K562 (cell line): ENCODE measurements around the gene ZKSCAN3. TPM values are rescaled to one million over a fixed set of nuclear protein-coding genes. Genes with fewer than 3 reads are reported as not detected.

Experiments
- ATAC-seq: fragments of 200-7000 bp; cut with Tn5 transposase; 3 replicates; pipeline ENCODE4 v1.9.1; 2020; ENCODE audit warnings: moderate library complexity
- BruUV-seq: library from RNA; stranded (reverse); fragments of 400-500 nt; replicated peaks from 2 replicates; lab custom pipeline; 2021; lab: Mats Ljungman, UMichigan
- CTCF ChIA-PET: fragments of 300-600 bp; formaldehyde crosslinking; extraction: SDS; loops from one replicate; lab custom pipeline; 2021; ENCODE audit warnings: low intra/inter-chr PET ratio; lab: Yijun Ruan, JAX
- POLR2A ChIA-PET: fragments of 300-600, 350-650 bp; sonication (Branson Sonifier 250); formaldehyde crosslinking; extraction: SDS; loops from one replicate; lab custom pipeline; 2021; ENCODE audit warnings: antibody characterized with exemption, inconsistent platforms; lab: Yijun Ruan, JAX
- DNase-seq, 4 experiments: peaks; one replicate each; pipeline versions ENCODE4 v3.0.0 to v3.0.0-alpha.2; 2011 to 2018; ENCODE audit warnings: low spot score in 3 of 4, mixed read lengths in 3 of 4; ENCODE audit errors: extremely low read depth in 1 of 4
- FAIRE-seq: peaks from 2 replicates; lab custom pipeline; 2011; peaks lifted over from hg19 to GRCh38; lab: Jason Lieb, UNC
- H2AFZ ChIP-seq: 2 replicates; pipeline ENCODE4 v1.6.0; 2011; ENCODE audit warnings: low read depth, low read length, control low read depth, inconsistent platforms
- H3K27ac ChIP-seq: fragments of 200-600 bp; 3 replicates; pipeline ENCODE4 v1.8.0; 2011; ENCODE audit warnings: low read depth, mild to moderate bottlenecking, control low read depth, inconsistent platforms, low read length, moderate library complexity, mixed read lengths; ENCODE audit errors: extremely low read depth
- H3K27me3 ChIP-seq, 2 experiments: fragments of 300-600 bp in 1 of 2; 2 replicates in 1 of 2; 3 replicates in 1 of 2; pipeline versions ENCODE4 v1.6.0 to v1.8.0; 2011; ENCODE audit warnings: inconsistent platforms in 2 of 2, low read length in 2 of 2, mild to moderate bottlenecking in 1 of 2, mixed read lengths in 1 of 2, moderate library complexity in 1 of 2; ENCODE audit not compliant: control insufficient read depth in 2 of 2, insufficient read depth in 2 of 2
- H3K36me3 ChIP-seq: fragments of 300-600 bp; 3 replicates; pipeline ENCODE4 v1.8.0; 2011; ENCODE audit warnings: mild to moderate bottlenecking, low read length, inconsistent platforms; ENCODE audit not compliant: control insufficient read depth, insufficient read depth
- H3K4me1 ChIP-seq, 2 experiments: fragments of 200-600 bp in 1 of 2; replicated peaks in 1 of 2; 2 replicates in 1 of 2; 3 replicates in 1 of 2; pipeline versions ENCODE4 v1.5.1 to v1.8.0; 2011; ENCODE audit warnings: inconsistent platforms in 2 of 2, low read length in 2 of 2, mild to moderate bottlenecking in 1 of 2, mixed read lengths in 1 of 2, moderate library complexity in 1 of 2; ENCODE audit not compliant: control insufficient read depth in 2 of 2, insufficient read depth in 2 of 2
- H3K4me2 ChIP-seq: 2 replicates; pipeline ENCODE4 v1.6.1; 2011; ENCODE audit warnings: low read length, control low read depth, inconsistent platforms, mixed read lengths; ENCODE audit not compliant: insufficient read depth
- H3K4me3 ChIP-seq: fragments of 200-600 bp; sonication (generic), shearing (Covaris generic); 2 replicates; pipeline ENCODE4 v1.5.1; 2016; ENCODE audit warnings: control low read depth, inconsistent platforms
- H3K79me2 ChIP-seq: fragments of 200-600 bp; 3 replicates; pipeline ENCODE4 v1.8.0; 2011; ENCODE audit warnings: low read length, inconsistent platforms; ENCODE audit not compliant: control insufficient read depth, insufficient read depth
- H3K9ac ChIP-seq, 2 experiments: 2 replicates each; pipeline versions ENCODE4 v1.6.0 to v1.6.1; 2011; ENCODE audit warnings: low read depth in 2 of 2, low read length in 2 of 2, control low read depth in 1 of 2, inconsistent platforms in 1 of 2, mild to moderate bottlenecking in 1 of 2, mixed read lengths in 1 of 2; ENCODE audit not compliant: insufficient read depth in 1 of 2
- H3K9me1 ChIP-seq: one replicate; pipeline ENCODE4 v1.6.0; 2011; ENCODE audit warnings: inconsistent platforms, mild to moderate bottlenecking, low read length, moderate library complexity; ENCODE audit not compliant: control insufficient read depth, insufficient read depth
- H3K9me3 ChIP-seq: replicated peaks from 2 replicates; pipeline ENCODE4 v1.5.1; 2011; ENCODE audit warnings: low read depth, low read length, inconsistent platforms; ENCODE audit not compliant: control insufficient read depth, insufficient read depth
- H4K20me1 ChIP-seq: replicated peaks from 2 replicates; pipeline ENCODE4 v1.6.1; 2011; ENCODE audit warnings: low read length, inconsistent platforms, mixed read lengths; ENCODE audit not compliant: control insufficient read depth, insufficient read depth
- ARID1B ChIP-seq: fragments of 450-650 bp; IDR thresholded peaks from 2 replicates; pipeline ENCODE4 v1.6.1; 2016; ENCODE audit warnings: antibody characterized with exemption, mild to moderate bottlenecking, inconsistent platforms
- CXXC5 ChIP-seq: fragments of 250-450 bp; sonication (Bioruptor Pico); IDR thresholded peaks from 2 replicates; pipeline ENCODE4 v1.8.0; 2022; ENCODE audit warnings: inconsistent platforms, mild to moderate bottlenecking, moderate library complexity
- EGR1 ChIP-seq: fragments of 450-650 bp; conservative IDR thresholded peaks from 2 replicates; pipeline ENCODE4 v1.6.1; 2017; ENCODE audit warnings: mild to moderate bottlenecking
- ELF1 ChIP-seq: fragments of 200-800 bp; sonication (Bioruptor generic); IDR thresholded peaks from 2 replicates; pipeline ENCODE4 v1.6.1; 2016; ENCODE audit warnings: missing genetic modification characterization, missing compliant biosample characterization
- HSF4 ChIP-seq: fragments of 250-450 bp; sonication (Bioruptor Pico); IDR thresholded peaks from 2 replicates; pipeline ENCODE4 v2.1.2; 2022; ENCODE audit warnings: mild to moderate bottlenecking, moderate library complexity, borderline replicate concordance
- NELFE ChIP-seq: IDR thresholded peaks from 2 replicates; pipeline ENCODE4 v1.6.1; 2011; ENCODE audit warnings: mild to moderate bottlenecking; ENCODE audit not compliant: insufficient read depth, insufficient read length
- PHTF2 ChIP-seq: fragments of 250-450 bp; sonication (Bioruptor Pico); IDR thresholded peaks from 2 replicates; pipeline ENCODE4 v1.5.0; 2021; ENCODE audit warnings: mild to moderate bottlenecking
- POLR2G ChIP-seq: fragments of 200-400 bp; formaldehyde crosslinking; IDR thresholded peaks from 2 replicates; pipeline ENCODE4 v1.6.1; 2017; ENCODE audit warnings: low read depth, mild to moderate bottlenecking, antibody characterized with exemption, low read length, moderate library complexity
- SMAD3 ChIP-seq: fragments of 450-650 bp; formaldehyde crosslinking; conservative IDR thresholded peaks from 2 replicates; pipeline ENCODE4 v1.4.0; 2020; ENCODE audit warnings: mild to moderate bottlenecking
- STAT5A ChIP-seq: IDR thresholded peaks from 2 replicates; pipeline ENCODE4 v1.6.1; 2012; ENCODE audit warnings: low read length, inconsistent platforms, borderline replicate concordance
- THRA ChIP-seq: fragments of 450-650 bp; IDR thresholded peaks from 2 replicates; pipeline ENCODE4 v1.6.1; 2017; ENCODE audit warnings: mild to moderate bottlenecking, moderate library complexity
- ZNF143 ChIP-seq: sonication (generic); formaldehyde crosslinking; IDR thresholded peaks from 2 replicates; pipeline ENCODE4 v1.9.0; 2022; ENCODE audit warnings: mild to moderate bottlenecking, missing genetic modification reagents
- ZNF175 ChIP-seq: fragments of 200-800 bp; sonication (Bioruptor generic); IDR thresholded peaks from 2 replicates; pipeline ENCODE4 v1.6.1; 2016; ENCODE audit warnings: low read depth, mild to moderate bottlenecking, missing genetic modification characterization, missing compliant biosample characterization
- ZNF24 ChIP-seq: fragments of 450-650 bp; IDR thresholded peaks from 2 replicates; pipeline ENCODE4 v1.6.1; 2016
- ZNF511 ChIP-seq: sonication (generic); formaldehyde crosslinking; IDR thresholded peaks from 2 replicates; pipeline ENCODE4 v1.8.0; 2022; ENCODE audit warnings: mild to moderate bottlenecking, missing genetic modification reagents
- WGBS: fragments of 100-300 bp; shearing (Covaris generic); methylation state at CpG from one replicate; pipeline ENCODE4 v1.1.6; 2016; ENCODE audit warnings: low coverage, mixed read lengths; ENCODE audit not compliant: insufficient coverage; ENCODE audit errors: missing lambda C conversion rate; 5-methylcytosine and 5-hydroxymethylcytosine counted together
- in situ Hi-C: fragments of 300-500 bp; cut with MboI; formaldehyde crosslinking; loops from 4 replicates; pipeline ENCODE4 v1.15.0; 2018; ENCODE audit warnings: inconsistent platforms, mixed read lengths
- intact Hi-C: fragments of 100-400 bp; cut with micrococcal nuclease; formaldehyde crosslinking; loops from 2 replicates; pipeline ENCODE4 v1.14.2; 2022
- polyA plus RNA-seq, 8 experiments: library from polyadenylated mRNA; depleted of rRNA in 4 of 8; stranded (reverse) in 5 of 8; unstranded in 3 of 8; fragments of >200 nt; fragmentation: Nextera tagmentation in 2 of 8; fragmentation: Illumina TruSeq in 1 of 8; extraction: Ambion mirVana in 2 of 8; extraction: Trizol in 1 of 8; gene quantifications; 2 replicates each; pipeline versions ENCODE4 v1.2.1 to v1.2.3, GENCODE V29; 2011 to 2014; ENCODE audit warnings: inconsistent platforms in 1 of 8, missing spikeins in 1 of 8
- total RNA-seq, 7 experiments: library from RNA; depleted of rRNA in 6 of 7; stranded (reverse); fragments of >200 nt in 6 of 7; fragmentation: Illumina TruSeq in 2 of 7; extraction: Trizol in 2 of 7; gene quantifications; 2 replicates each; pipeline versions ENCODE4 v1.2.1 to v1.2.3, GENCODE V29; 2011 to 2021; ENCODE audit warnings: low replicate concordance in 1 of 7
- TF ChIP-seq, protein P1 (sequence below), 2 experiments: IDR thresholded peaks; 2 replicates each; pipeline ENCODE4 v1.6.1; 2012; ENCODE audit warnings: improper control_type of control experiment in 2 of 2, low read depth in 2 of 2, low read length in 2 of 2, borderline replicate concordance in 1 of 2

ZKSCAN3 gene
- total and polyA plus RNA-seq, 9 of the 15 experiments (the other 6 are each of a cell fraction or from before 2014, with no cell fraction given) = 3.0 to 12.4 (median 10.2) TPM

- TF ChIP-seq, protein P1, sequence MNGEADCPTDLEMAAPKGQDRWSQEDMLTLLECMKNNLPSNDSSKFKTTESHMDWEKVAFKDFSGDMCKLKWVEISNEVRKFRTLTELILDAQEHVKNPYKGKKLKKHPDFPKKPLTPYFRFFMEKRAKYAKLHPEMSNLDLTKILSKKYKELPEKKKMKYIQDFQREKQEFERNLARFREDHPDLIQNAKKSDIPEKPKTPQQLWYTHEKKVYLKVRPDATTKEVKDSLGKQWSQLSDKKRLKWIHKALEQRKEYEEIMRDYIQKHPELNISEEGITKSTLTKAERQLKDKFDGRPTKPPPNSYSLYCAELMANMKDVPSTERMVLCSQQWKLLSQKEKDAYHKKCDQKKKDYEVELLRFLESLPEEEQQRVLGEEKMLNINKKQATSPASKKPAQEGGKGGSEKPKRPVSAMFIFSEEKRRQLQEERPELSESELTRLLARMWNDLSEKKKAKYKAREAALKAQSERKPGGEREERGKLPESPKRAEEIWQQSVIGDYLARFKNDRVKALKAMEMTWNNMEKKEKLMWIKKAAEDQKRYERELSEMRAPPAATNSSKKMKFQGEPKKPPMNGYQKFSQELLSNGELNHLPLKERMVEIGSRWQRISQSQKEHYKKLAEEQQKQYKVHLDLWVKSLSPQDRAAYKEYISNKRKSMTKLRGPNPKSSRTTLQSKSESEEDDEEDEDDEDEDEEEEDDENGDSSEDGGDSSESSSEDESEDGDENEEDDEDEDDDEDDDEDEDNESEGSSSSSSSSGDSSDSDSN (IDR thresholded peaks at IDR 0.05; ENCODE audit: borderline replicate concordance in 1 of 2, low read depth in 2 of 2, low read length in 2 of 2) = no peak
- no peak for TF ChIP-seq ARID1B
- TF ChIP-seq NELFE = no peak
- 0 out of 2 replicates have a peak, but pooled peaks have one; percentile 33 for TF ChIP-seq SMAD3 (CRISPR knock-in tag)
- peak; percentile 54 for TF ChIP-seq CXXC5
Measured at GRCh38 chr6:28355743-28356665, 6.3 kb downstream of the ZKSCAN3 start (continued).

GRCh38 chr6:28356666-28357020 is 6.9 kb downstream of the ZKSCAN3 start:
- H3K9me3 ChIP-seq = no peaks in the 10 kb centered on the region; the same call in 1 of the 2 replicates
- in situ Hi-C loops = loop anchor here (5.0 kb wide), 1 partner anchor 219 kb away; no protein-coding TSS in a partner anchor
- no peaks in the 10 kb centered on the region; a peak in 1 of 5 replicates for H3K27me3 ChIP-seq
- BruUV-seq = no TSS peak
- H3K27ac ChIP-seq = peak overlapping the region; percentile 76; the same call in 2 of the 3 replicates
- H3K9me1 ChIP-seq = no peaks in the 10 kb centered on the region
- no peak for ATAC-seq
- intact Hi-C loops = loop anchor here (1.0 to 10.0 kb wide), 4 partner anchors 220 to 522 kb away; a partner anchor contains a TSS
- peak overlapping the region; percentile 95 for H3K4me2 ChIP-seq
- H3K4me1 ChIP-seq = peaks cover 41 to 48% of the 10 kb centered on the region in 2 experiments
- no peaks in the 10 kb centered on the region for H4K20me1 ChIP-seq
- H3K36me3 ChIP-seq = peaks cover 30% of the 10 kb centered on the region
- ChIA-PET POLR2A (interaction anchor here (0.6 to 5.3 kb wide), 30 partner anchors 9 to 729 kb away, joined by 3 to 80 read pairs (median 4); partner anchors contain the start of genes PGBD1, ZKSCAN8, ZSCAN26 and ZSCAN31), CTCF (interaction anchor here (0.6 to 1.7 kb wide), 5 partner anchors 133 to 1167 kb away, joined by 3 to 12 read pairs (median 3); no protein-coding TSS in a partner anchor)
- 64% methylated on average over 7 of the region's 7 CpGs for WGBS
- no peak overlapping the region for H3K4me3 ChIP-seq
- DNase-seq = no peak
- FAIRE-seq = no peak
- H3K79me2 ChIP-seq = peaks cover 62% of the 10 kb centered on the region
- no peak overlapping the region for H2AFZ ChIP-seq
- H3K9ac ChIP-seq = peak overlapping the region; percentile 68 to 79
- TF ChIP-seq HSF4 (CRISPR knock-in tag) (no peak), ZNF24 (no peak), EGR1 (peak; percentile 15; the same call in 1 of the 2 replicates), ELF1 (tag) (peak; percentile 8; the same call in 1 of the 2 replicates), POLR2G (peak; percentile 31; the same call in 1 of the 2 replicates), STAT5A (no peak), PHTF2 (CRISPR knock-in tag) (no peak), THRA (no peak), ZNF143 (0 out of 2 replicates have a peak, but pooled peaks have one; percentile 36), ZNF175 (no peak), ZNF511 (CRISPR knock-in tag) (0 out of 2 replicates have a peak, but pooled peaks have one; percentile 39)
